NCI-H1105 (cell line): ENCODE measurements around the gene MSRB3.
"Not testable (repeated sequence)": the region's sequence is repeated elsewhere in the genome, so short reads cannot be mapped to it uniquely, and the experiment has no call there.

ENCODE experiments used
- DNase-seq: peaks from one replicate; lab custom pipeline; 2025; lab: John Stamatoyannopoulos, UW

The MSRB3 gene

GRCh38 chr12:65458718-65459117 is 180.2 kb downstream of the MSRB3 start:
- DNase-seq: no peak

GRCh38 chr12:65459545-65459944 is 181.1 kb downstream of the MSRB3 start:
- no peak for DNase-seq

GRCh38 chr12:65460063-65460462 is 181.6 kb downstream of the MSRB3 start:
- no peak for DNase-seq

GRCh38 chr12:65461017-65461416 is 182.5 kb downstream of the MSRB3 start:
- no peak for DNase-seq

- no peak for DNase-seq
These were observed 184.0 kb downstream of the MSRB3 start for GRCh38 chr12:65462484-65462883.

GRCh38 chr12:65463082-65463481 is 184.6 kb downstream of the MSRB3 start:
- no peak for DNase-seq

GRCh38 chr12:65463611-65464010 is 185.1 kb downstream of the MSRB3 start:
- DNase-seq: no peak

GRCh38 chr12:65464930-65465329 is 186.4 kb downstream of the MSRB3 start:
- DNase-seq: no peak

- no peak for DNase-seq
These were observed 187.5 kb downstream of the MSRB3 start for GRCh38 chr12:65465766-65466547.

- DNase-seq: no peak
These were observed 188.4 kb downstream of the MSRB3 start for GRCh38 chr12:65466911-65467310.

- DNase-seq: no peak
These were observed 191.8 kb downstream of the MSRB3 start for GRCh38 chr12:65470256-65470655.

- DNase-seq: no peak
These were observed 193.6 kb downstream of the MSRB3 start for GRCh38 chr12:65472079-65472478.

GRCh38 chr12:65474831-65475230 is 196.3 kb downstream of the MSRB3 start:
- no peak for DNase-seq

GRCh38 chr12:65477721-65478120 is 199.2 kb downstream of the MSRB3 start:
- no peak for DNase-seq

- DNase-seq: not testable (repeated sequence)
These were observed 205.5 kb downstream of the MSRB3 start for GRCh38 chr12:65483891-65484516.

GRCh38 chr12:65488197-65488596 is 209.7 kb downstream of the MSRB3 start:
- DNase-seq: no peak

- no peak for DNase-seq
These were observed 211.8 kb downstream of the MSRB3 start for GRCh38 chr12:65490250-65490649.

GRCh38 chr12:65492998-65493912 is 214.8 kb downstream of the MSRB3 start:
- no peak for DNase-seq

- no peak for DNase-seq
These were observed 215.4 kb downstream of the MSRB3 start for GRCh38 chr12:65493913-65494245.

GRCh38 chr12:65494537-65494936 is 216.1 kb downstream of the MSRB3 start:
- no peak for DNase-seq

GRCh38 chr12:65495233-65495632 is 216.8 kb downstream of the MSRB3 start:
- no peak for DNase-seq

- DNase-seq: no peak
These were observed 218.1 kb downstream of the MSRB3 start for GRCh38 chr12:65496617-65497016.

- no peak for DNase-seq
These were observed 219.2 kb downstream of the MSRB3 start for GRCh38 chr12:65497660-65498059.
